Measurements from ENCODE around the gene SLC3A2.
A peak's percentile ranks its signal among the peaks of the same experiment; 100 is the strongest.

Gene SLC3A2

GRCh38 chr11:62910141-62910882 is 29.6 kb downstream of the SLC3A2 start:
- DNase-seq (ENCODE audit: low read depth, low spot score) = no peak

DNA sequence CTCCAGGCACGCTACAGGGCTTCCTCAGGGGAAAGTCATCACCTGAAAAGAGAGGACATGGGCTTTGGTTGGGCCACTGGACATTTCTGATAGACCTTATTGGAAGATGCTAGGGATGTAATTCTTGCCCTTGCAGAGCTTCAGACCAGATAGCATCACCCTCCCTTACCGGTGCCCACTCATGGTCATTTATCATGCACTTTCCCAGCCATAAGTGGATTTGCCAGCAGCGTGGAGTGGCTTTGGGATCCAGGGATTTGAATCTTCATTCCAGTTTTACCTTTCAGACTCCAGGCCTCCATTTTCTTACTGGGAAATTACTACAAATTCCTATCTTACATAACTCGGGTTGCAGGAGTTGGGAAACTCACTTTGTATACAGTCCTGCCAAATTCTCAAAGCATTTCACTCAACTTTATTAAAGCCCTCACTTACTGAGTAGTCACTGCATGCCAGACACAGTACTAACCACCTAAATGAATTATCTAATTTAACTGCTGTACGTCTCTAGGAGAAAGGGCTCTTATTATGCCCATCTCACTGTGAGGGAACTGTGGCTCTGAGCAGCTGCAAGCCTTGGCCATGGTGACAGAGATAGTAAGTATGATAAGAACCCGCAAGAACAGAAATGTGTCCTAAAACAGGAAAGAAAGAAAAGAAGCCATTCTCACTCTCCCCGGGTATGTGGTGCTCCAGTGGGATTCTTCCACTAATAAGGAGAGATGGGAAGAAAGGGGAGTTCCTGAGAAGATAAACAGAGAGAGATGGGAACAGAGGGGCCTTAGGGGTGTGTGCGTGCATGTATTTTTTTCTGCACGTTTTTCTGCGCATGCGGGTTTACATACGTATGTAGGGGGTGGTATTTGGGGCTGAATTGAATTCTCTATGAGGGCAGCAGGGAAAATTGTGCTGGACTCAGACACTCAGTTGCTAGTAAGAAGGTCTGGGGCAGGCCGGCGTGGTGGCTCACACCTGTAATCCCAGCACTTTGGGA is 30.7 kb downstream of the SLC3A2 start:
- DNase-seq (ENCODE audit: low read depth, low spot score) = no peak

- no peak for DNase-seq (ENCODE audit: low read depth, low spot score)
Measured at GRCh38 chr11:62912268-62912667, 31.6 kb downstream of the SLC3A2 start.

DNA sequence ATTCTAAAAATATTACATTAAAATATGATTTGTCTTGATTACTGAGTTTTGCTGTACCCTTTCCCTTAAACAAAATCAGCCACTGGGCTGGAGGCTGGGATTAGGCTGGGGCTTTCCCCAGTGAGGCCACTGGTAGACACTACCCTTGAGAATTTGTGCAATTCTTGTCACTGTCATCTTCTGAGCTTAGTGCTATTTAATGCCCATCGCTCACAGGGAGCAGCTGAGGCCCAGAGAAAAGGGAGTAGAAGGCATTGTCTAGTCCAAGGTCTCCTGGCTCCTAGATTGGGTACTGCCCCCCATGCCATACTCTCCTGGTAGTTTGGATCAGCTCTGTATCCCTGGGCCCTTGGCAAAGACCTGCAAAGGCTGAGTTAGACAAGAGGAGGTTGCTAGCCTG is 33.7 kb downstream of the SLC3A2 start:
- no peak for DNase-seq (ENCODE audit: low read depth, low spot score)

GRCh38 chr11:62917906-62918502 is 37.3 kb downstream of the SLC3A2 start:
- DNase-seq (ENCODE audit: low read depth, low spot score) = no peak

DNA sequence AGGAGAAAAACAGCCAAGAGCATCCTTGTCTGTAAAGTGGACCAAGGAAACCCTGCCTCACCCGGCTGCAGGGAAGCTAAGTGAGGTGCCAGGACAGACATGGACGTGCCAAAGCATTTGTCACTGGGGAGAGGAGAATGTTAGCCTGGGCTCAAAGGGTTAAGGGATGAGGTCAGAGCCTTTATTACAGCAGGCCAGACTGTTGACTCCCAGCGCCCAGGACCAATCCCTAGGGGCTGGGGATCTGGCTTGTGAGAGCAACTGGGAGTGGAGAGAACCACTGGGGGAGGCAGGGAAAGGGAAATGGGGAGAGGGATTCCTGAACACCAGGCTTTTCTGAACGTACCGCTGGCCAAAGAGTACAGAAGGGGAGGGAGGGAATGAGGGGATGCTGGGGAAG is 37.8 kb downstream of the SLC3A2 start:
- DNase-seq (ENCODE audit: low read depth, low spot score) = peak; percentile 75

DNA sequence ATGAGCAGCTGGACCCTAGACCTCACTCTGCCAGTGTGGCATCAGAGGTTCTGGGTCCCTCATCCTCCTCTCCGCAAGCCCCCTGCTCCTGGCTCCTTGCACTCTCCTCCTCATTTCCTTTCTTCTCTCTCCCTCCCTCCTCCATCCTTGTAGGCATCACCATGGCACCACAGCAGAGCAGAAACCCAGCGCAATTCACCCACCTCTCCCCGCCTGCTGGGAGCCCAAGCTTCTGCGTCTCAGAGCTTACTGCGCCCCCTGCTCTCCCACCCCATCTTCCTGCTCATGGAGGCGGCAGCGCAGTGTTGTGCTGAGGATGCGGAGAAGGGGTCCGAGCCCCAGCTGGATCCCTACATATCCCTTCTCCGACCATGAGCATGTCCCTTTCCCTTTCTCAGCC is 38.8 kb downstream of the SLC3A2 start:
- no peak for DNase-seq (ENCODE audit: low read depth, low spot score)

GRCh38 chr11:62919898-62920640 is 39.4 kb downstream of the SLC3A2 start:
- peak; percentile 49 for DNase-seq (ENCODE audit: low read depth, low spot score)

DNA sequence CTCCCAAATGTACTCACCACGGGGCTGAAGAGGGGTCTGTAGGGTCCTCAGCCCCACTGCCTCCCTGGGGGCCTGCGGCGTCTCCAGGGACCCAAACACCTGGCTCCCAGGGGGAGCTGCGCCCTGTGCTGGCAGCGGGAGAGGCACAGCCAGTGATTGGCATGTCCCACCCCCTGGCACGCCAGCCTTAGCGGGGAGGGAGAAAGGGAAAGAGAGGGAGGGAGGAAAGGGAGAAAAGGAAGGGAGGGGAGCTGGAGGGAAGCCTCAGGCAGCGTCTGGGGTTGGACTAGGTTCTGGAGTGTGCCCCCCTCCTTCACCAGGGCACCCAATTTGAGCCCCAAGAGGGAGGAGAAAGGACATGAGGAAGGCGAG is 40.5 kb downstream of the SLC3A2 start, which contains the start of gene CHRM1:
Gene CHRM1 (minus strand): TSS at position 163 of the 372 bp plus-strand sequence. CDS start 10,263 bp downstream, outside the sequence.
- DNase-seq (ENCODE audit: low read depth, low spot score) = no peak

DNA sequence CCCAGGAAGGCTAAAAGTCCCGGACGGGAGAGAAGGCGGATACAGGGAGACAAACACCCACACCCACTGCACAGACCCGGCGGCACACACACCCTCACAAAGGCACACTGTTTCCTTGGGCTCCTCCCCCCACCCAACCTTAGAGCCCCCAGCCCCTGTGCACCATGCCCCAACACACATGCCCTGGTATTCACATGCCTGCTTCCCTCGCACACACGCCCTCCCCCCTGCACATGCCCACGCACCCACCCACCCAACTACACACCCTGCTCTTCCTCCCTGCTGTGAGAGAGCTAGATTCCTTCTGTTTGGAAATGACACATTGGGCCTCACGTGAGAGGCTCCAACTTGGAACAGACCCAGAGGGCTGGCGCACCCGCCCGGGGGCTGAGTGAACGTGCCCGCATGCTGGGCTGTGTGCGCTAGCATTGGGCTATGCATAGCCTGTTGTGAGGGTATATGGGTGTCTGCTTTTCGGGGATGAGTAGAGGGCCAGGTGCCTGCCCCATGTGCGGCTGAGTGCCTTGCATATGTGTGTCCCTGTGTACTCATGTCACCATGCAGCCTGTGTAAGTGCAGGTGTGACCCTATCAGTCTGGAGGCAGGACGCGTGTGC is 41.0 kb downstream of the SLC3A2 start:
- peak; percentile 44 for DNase-seq (ENCODE audit: low read depth, low spot score)

- DNase-seq (ENCODE audit: low read depth, low spot score) = no peak
Measured at GRCh38 chr11:62922189-62922589, 41.5 kb downstream of the SLC3A2 start.

- peak; percentile 78 for DNase-seq (ENCODE audit: low read depth, low spot score)
Measured at GRCh38 chr11:62922653-62923431, 42.1 kb downstream of the SLC3A2 start.

GRCh38 chr11:62923601-62924411 is 43.1 kb downstream of the SLC3A2 start:
- DNase-seq (ENCODE audit: low read depth, low spot score) = peak; percentile 57

DNA sequence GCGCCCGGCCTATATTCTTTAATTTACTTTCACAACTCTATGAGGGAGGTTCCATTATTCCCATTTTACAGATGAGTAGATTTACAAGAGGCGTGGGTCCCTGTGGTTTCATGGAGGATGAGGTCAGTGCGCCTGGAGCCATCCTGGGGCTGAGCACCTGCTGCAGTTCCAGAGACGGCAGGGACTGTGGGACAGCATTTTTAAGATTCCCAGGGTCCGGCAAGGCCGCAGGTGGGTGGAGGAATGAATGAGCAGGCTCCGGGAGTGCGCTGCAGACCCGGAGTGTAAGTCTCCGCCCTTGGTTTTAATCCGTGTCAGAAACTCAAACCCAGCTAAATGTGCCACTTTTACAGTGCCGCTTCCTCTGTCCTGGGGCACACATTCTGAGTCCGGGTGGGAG is 44.6 kb downstream of the SLC3A2 start:
- peak; percentile 93 for DNase-seq (ENCODE audit: low read depth, low spot score)

DNA sequence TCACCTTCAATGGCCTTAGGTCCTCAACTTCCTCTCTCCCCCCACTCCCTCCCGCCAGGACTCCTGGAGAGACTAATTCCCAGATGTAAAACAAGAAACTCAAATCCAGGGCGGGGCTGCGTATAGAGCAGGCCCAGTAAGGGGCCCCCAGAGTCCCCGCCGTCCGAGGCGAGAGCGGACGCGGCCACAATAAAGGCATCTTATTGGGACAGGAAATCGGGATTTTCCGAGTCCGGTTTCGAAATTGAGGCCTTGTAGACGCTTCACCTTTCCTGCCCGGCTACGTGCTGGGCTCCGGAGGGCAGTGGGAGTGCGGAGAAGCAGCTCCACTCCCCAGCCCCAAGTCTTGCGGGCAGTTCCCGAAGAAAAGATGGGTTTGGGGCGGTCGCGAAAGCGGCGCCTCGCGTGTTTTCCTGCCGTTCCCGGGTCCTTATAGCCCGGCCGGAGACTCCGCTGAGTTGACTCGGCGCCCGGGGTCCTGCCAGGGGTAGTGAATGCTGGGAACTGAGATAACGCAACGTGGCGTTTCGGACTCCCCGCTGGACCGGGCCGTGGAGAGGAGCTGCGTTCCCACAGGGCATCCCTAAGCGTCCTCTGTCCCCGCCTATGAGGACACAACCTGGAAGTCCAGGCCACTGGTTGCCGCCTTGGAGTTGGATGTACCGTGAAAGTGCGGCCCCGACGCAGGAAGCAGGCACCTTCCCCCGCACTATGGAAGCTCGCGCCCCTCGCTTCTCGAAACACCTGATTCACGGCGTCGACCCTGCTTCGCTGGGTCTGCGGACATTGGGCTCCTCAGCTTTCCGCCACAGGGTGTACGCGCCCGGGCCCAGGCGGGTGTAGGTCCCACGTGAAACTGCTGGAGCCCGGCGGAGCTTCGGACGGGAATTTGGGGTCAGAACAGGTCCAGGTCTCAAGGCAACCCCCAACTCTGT is 45.3 kb downstream of the SLC3A2 start:
- DNase-seq (ENCODE audit: low read depth, low spot score) = peak; percentile 49

DNA sequence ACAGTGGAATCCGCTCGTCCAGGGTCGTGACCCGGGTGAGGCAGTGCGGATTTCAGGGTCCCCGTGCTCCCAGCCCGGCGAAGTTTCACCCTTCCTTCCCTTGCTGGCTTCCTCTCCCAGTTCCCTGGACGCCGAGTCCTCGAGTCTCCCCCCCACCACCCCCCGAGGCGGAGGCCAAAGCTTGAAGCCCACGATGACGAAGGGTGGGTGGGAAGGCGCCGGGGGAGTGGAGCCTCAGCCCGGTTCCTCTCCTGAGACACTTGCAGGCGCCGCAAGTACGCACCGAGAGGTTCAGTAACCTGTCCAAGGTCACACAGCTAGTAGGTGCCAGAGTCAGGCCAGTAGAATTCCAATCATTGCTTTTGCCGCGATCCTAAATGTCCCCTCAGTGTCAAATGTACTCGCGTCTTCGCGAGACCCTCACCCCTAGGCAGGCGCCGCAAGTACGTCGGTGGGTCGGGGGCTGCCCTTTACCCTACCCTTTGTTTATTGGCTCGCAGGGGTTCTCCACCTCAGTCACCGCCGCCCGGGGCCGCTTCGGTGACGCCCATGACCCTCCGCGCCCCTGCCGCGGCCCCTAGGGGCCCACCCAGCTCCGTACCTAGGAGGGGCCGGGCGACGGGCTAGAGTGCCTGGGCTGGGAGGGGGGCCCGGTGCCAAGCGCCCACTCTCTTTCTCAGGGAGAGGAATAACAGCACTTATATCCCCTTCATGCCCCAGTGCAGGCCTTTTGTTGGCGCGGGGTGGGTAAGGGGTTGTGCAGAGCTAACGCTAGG is 46.2 kb downstream of the SLC3A2 start:
- no peak for DNase-seq (ENCODE audit: low read depth, low spot score)

GRCh38 chr11:62928011-62928410 is 47.3 kb downstream of the SLC3A2 start:
- peak; percentile 52 for DNase-seq (ENCODE audit: low read depth, low spot score)

All from ELF-1 (cell line).